GM23338 (cell line): ENCODE measurements around the gene NPNT. TPM values are rescaled to one million over a fixed set of nuclear protein-coding genes. Genes with fewer than 3 reads are reported as not detected.

Experiments used
- ATAC-seq: fragments of 200-7000 bp; cut with Tn5 transposase; 3 replicates; pipeline ENCODE4 v1.9.1; 2020
- DNase-seq: peaks from one replicate; pipeline ENCODE4 v3.0.0-alpha.2; 2015; ENCODE audit warnings: low spot score
- H2AFZ ChIP-seq: fragments of 200-600 bp; sonication (generic); 2 replicates; pipeline ENCODE4 v1.8.0; 2016; ENCODE audit warnings: antibody characterized with exemption, mild to moderate bottlenecking, moderate library complexity
- H3F3A ChIP-seq: fragments of 200-600 bp; sonication (generic); replicated peaks from 2 replicates; pipeline ENCODE4 v1.8.0; 2017; ENCODE audit warnings: antibody characterized with exemption, mixed run types, low read depth
- H3K27ac ChIP-seq: fragments of 200-600 bp; sonication (generic); 2 replicates; pipeline ENCODE4 v1.6.1; 2016; ENCODE audit warnings: low read depth
- H3K27me3 ChIP-seq: fragments of 200-600 bp; sonication (generic); 2 replicates; pipeline ENCODE4 v1.8.0; 2016; ENCODE audit warnings: mild to moderate bottlenecking, mixed run types, moderate library complexity; ENCODE audit not compliant: insufficient read depth
- H3K36me3 ChIP-seq: fragments of 200-600 bp; sonication (generic); 2 replicates; pipeline ENCODE4 v1.8.0; 2016; ENCODE audit warnings: mild to moderate bottlenecking; ENCODE audit not compliant: insufficient read depth
- H3K4me1 ChIP-seq: fragments of 200-600 bp; sonication (generic); 2 replicates; pipeline ENCODE4 v1.8.0; 2016; ENCODE audit warnings: mild to moderate bottlenecking, moderate library complexity; ENCODE audit not compliant: insufficient read depth
- H3K4me2 ChIP-seq: fragments of 200-600 bp; sonication (generic); 2 replicates; pipeline ENCODE4 v1.7.1; 2017; ENCODE audit warnings: mixed run types
- H3K4me3 ChIP-seq: fragments of 200-600 bp; sonication (generic); 2 replicates; pipeline ENCODE4 v1.6.1; 2016; ENCODE audit warnings: mixed run types
- H3K79me2 ChIP-seq: fragments of 200-600 bp; sonication (generic); replicated peaks from 2 replicates; pipeline ENCODE4 v1.8.0; 2017; ENCODE audit warnings: mild to moderate bottlenecking; ENCODE audit not compliant: insufficient read depth
- H3K9me2 ChIP-seq: fragments of 200-600 bp; sonication (generic); 2 replicates; pipeline ENCODE4 v1.8.0; 2017; ENCODE audit not compliant: insufficient read depth
- H4K20me1 ChIP-seq: fragments of 200-600 bp; sonication (generic); replicated peaks from 2 replicates; pipeline ENCODE4 v1.8.0; 2017; ENCODE audit warnings: mild to moderate bottlenecking; ENCODE audit not compliant: insufficient read depth
- H3K27ac Mint-ChIP-seq: 2 replicates; pipeline ENCODE4 v1.8.0; 2020; ENCODE audit warnings: inconsistent platforms, mild to moderate bottlenecking, moderate library complexity, mixed read lengths
- H3K27me3 Mint-ChIP-seq: 3 replicates; pipeline ENCODE4 v1.8.0; 2022; ENCODE audit warnings: low read depth, mild to moderate bottlenecking, moderate library complexity, mixed read lengths, inconsistent platforms; ENCODE audit not compliant: insufficient read depth, poor library complexity
- H3K36me3 Mint-ChIP-seq: 3 replicates; pipeline ENCODE4 v1.8.0; 2021; ENCODE audit warnings: low read depth, mild to moderate bottlenecking, inconsistent platforms, moderate library complexity, mixed read lengths
- H3K4me1 Mint-ChIP-seq: 3 replicates; pipeline ENCODE4 v1.8.0; 2020; ENCODE audit warnings: mild to moderate bottlenecking, inconsistent platforms, mixed read lengths
- H3K4me3 Mint-ChIP-seq: 3 replicates; pipeline ENCODE4 v1.8.0; 2021; ENCODE audit warnings: moderate library complexity, mild to moderate bottlenecking, inconsistent platforms, mixed read lengths
- H3K9me3 Mint-ChIP-seq: 3 replicates; pipeline ENCODE4 v1.8.0; 2020; ENCODE audit warnings: moderate library complexity, mild to moderate bottlenecking, inconsistent platforms, mixed read lengths
- CREB1 ChIP-seq: fragments of 250-450 bp; sonication (Bioruptor Pico); IDR thresholded peaks from 2 replicates; pipeline ENCODE4 v1.5.0; 2020; ENCODE audit warnings: low read depth, mild to moderate bottlenecking, moderate library complexity
- EZH2phosphoT487 ChIP-seq: fragments of 200-600 bp; sonication (generic); IDR thresholded peaks from one replicate; pipeline ENCODE4 v1.8.1; 2018; ENCODE audit warnings: antibody characterized with exemption; ENCODE audit not compliant: unreplicated experiment
- JUNB ChIP-seq: IDR thresholded peaks from one replicate; pipeline ENCODE4 v1.6.1; 2016; ENCODE audit warnings: antibody characterized with exemption; ENCODE audit not compliant: unreplicated experiment
- NANOG ChIP-seq: IDR thresholded peaks from 2 replicates; pipeline ENCODE4 v1.6.1; 2016; ENCODE audit warnings: antibody characterized with exemption, borderline replicate concordance
- POLR2AphosphoS5 ChIP-seq: IDR thresholded peaks from 2 replicates; pipeline ENCODE4 v1.6.1; 2016; ENCODE audit warnings: antibody characterized with exemption, low read depth
- STAT1 ChIP-seq: IDR thresholded peaks from one replicate; pipeline ENCODE4 v1.6.1; 2016; ENCODE audit warnings: antibody characterized with exemption; ENCODE audit not compliant: unreplicated experiment
- ZNF114 ChIP-seq: fragments of 250-450 bp; sonication (Bioruptor Pico); IDR thresholded peaks from 2 replicates; pipeline ENCODE4 v1.5.0; 2020; ENCODE audit warnings: mild to moderate bottlenecking, moderate library complexity
- ZNF331 ChIP-seq: fragments of 250-450 bp; sonication (Bioruptor Pico); IDR thresholded peaks from 2 replicates; pipeline ENCODE4 v1.5.0; 2020; ENCODE audit warnings: low read depth, mild to moderate bottlenecking, moderate library complexity
- polyA plus RNA-seq: library from polyadenylated mRNA; unstranded; fragments of >200 nt; fragmentation: Nextera tagmentation; extraction: Ambion mirVana; gene quantifications from 2 replicates; pipeline ENCODE4 v1.2.1, GENCODE V29; 2016
- total RNA-seq: library from RNA; depleted of rRNA; stranded (reverse); fragments of >200 nt; shearing (Covaris generic); gene quantifications from 2 replicates; pipeline ENCODE4 v1.2.3, GENCODE V29; 2014
- TF ChIP-seq, protein P1 (sequence below), 2 experiments: fragments of 200-600 bp in 1 of 2; sonication (generic) in 1 of 2; conservative IDR thresholded peaks; 2 replicates each; pipeline versions ENCODE4 v1.5.1 to v1.6.1; 2016 to 2017; ENCODE audit warnings: antibody characterized with exemption in 2 of 2, low read depth in 2 of 2, mild to moderate bottlenecking in 2 of 2, moderate library complexity in 1 of 2
- TF ChIP-seq, protein P2 (sequence below): fragments of 250-450 bp; sonication (Bioruptor Pico); IDR thresholded peaks from 2 replicates; pipeline ENCODE4 v1.5.0; 2020; ENCODE audit warnings: mild to moderate bottlenecking, moderate library complexity

NPNT gene
- total and polyA plus RNA-seq, 2 experiments from 2014 or later = 1.4 TPM

DNA sequence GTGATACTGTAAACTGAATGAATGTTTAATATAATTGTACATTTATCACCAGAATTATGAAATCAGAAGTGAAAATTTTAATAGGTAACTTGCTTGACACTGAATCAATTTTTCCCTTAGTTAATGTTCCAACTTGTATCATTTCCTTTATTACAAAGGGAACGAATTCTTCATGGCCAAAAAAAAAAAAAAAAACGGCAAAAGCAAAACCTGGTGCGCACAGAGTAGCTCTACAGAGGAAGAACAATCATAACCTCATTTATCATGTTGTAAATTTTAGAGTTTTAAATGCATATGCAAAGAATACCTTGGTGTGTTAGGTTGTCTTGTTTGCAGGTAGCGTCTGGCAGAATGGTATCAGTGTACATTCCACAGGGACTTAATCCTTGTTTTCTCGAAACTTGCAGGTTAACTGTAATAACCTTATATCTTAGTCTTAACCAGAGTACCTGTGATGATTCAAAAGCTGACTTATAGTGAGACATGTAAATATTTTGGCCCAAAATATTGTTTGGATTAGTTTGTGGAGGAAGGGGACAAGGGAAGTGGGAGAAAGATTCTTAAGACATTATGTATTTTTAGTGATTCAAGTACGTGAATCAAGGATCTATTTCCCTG is 70.0 kb downstream of the NPNT start:
- H3K4me3 Mint-ChIP-seq = no peak overlapping the region
- H2AFZ ChIP-seq = no peak overlapping the region
- no peak overlapping the region for H3K27ac Mint-ChIP-seq
- H3F3A ChIP-seq = no peaks in the 10 kb centered on the region
- no peaks in the 10 kb centered on the region for H3K36me3 Mint-ChIP-seq
- no peaks in the 10 kb centered on the region for H4K20me1 ChIP-seq
- TF ChIP-seq EZH2phosphoT487 = no peak
- no peak for TF ChIP-seq CREB1 (CRISPR knock-in tag)
- TF ChIP-seq, protein P1, sequence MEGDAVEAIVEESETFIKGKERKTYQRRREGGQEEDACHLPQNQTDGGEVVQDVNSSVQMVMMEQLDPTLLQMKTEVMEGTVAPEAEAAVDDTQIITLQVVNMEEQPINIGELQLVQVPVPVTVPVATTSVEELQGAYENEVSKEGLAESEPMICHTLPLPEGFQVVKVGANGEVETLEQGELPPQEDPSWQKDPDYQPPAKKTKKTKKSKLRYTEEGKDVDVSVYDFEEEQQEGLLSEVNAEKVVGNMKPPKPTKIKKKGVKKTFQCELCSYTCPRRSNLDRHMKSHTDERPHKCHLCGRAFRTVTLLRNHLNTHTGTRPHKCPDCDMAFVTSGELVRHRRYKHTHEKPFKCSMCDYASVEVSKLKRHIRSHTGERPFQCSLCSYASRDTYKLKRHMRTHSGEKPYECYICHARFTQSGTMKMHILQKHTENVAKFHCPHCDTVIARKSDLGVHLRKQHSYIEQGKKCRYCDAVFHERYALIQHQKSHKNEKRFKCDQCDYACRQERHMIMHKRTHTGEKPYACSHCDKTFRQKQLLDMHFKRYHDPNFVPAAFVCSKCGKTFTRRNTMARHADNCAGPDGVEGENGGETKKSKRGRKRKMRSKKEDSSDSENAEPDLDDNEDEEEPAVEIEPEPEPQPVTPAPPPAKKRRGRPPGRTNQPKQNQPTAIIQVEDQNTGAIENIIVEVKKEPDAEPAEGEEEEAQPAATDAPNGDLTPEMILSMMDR (conservative IDR thresholded peaks at IDR 0.05; ENCODE audit: low read depth in 2 of 2) = no peak
- TF ChIP-seq JUNB = no peak
- H3K9me3 Mint-ChIP-seq = no peaks in the 10 kb centered on the region
- H3K4me3 ChIP-seq = no peak overlapping the region
- peaks cover 26% of the 10 kb centered on the region for H3K4me1 Mint-ChIP-seq
- H3K9me2 ChIP-seq = no peaks in the 10 kb centered on the region
- H3K27ac ChIP-seq = 0 out of 2 replicates have a peak overlapping the region, but pooled peaks have one; percentile 67
- H3K27me3 ChIP-seq = no peaks in the 10 kb centered on the region
- peak overlapping the region; percentile 11; the same call in 1 of the 2 replicates for H3K4me2 ChIP-seq
- H3K4me1 ChIP-seq = peaks cover 33% of the 10 kb centered on the region
- H3K36me3 ChIP-seq = no peaks in the 10 kb centered on the region
- DNase-seq = no peak
- no peaks in the 10 kb centered on the region for H3K79me2 ChIP-seq
- no peak for ATAC-seq
- no peaks in the 10 kb centered on the region for H3K27me3 Mint-ChIP-seq

DNA sequence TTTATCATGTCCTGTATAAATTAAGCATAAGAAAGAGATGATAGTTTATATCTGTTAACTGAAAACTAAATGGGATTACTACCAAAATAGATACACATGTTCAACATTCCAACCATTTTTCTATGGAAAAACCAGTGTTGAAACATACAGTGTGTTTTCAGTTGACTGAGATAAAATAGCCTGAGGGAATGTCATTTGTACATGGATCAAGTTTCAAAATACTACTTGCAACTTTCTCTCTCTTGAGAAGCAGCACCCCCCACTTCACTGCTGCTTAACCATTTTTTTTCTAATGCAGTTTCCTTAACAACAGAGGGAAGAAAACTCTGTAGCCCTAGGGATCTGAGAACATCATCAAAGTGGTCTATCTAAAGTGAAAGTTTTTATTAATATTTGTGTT is 70.8 kb downstream of the NPNT start:
- H3K4me2 ChIP-seq = peak overlapping the region; percentile 11
- H3K4me1 Mint-ChIP-seq = peaks cover 27% of the 10 kb centered on the region
- no peaks in the 10 kb centered on the region for H3F3A ChIP-seq
- no peaks in the 10 kb centered on the region for H3K27me3 ChIP-seq
- peak; percentile 27 for DNase-seq
- no peak for ATAC-seq
- H3K4me1 ChIP-seq = peaks cover 33% of the 10 kb centered on the region
- no peak overlapping the region for H3K4me3 Mint-ChIP-seq
- H4K20me1 ChIP-seq = no peaks in the 10 kb centered on the region
- no peaks in the 10 kb centered on the region for H3K36me3 ChIP-seq
- no peaks in the 10 kb centered on the region for H3K36me3 Mint-ChIP-seq
- H3K9me2 ChIP-seq = no peaks in the 10 kb centered on the region
- no peak overlapping the region for H3K27ac ChIP-seq
- H3K9me3 Mint-ChIP-seq = no peaks in the 10 kb centered on the region
- no peak overlapping the region for H3K4me3 ChIP-seq
- H3K27me3 Mint-ChIP-seq = no peaks in the 10 kb centered on the region
- no peak overlapping the region for H2AFZ ChIP-seq
- H3K79me2 ChIP-seq = no peaks in the 10 kb centered on the region
- no peak overlapping the region for H3K27ac Mint-ChIP-seq
- no peak for TF ChIP-seq ZNF114 (CRISPR knock-in tag)
- TF ChIP-seq, protein P2, sequence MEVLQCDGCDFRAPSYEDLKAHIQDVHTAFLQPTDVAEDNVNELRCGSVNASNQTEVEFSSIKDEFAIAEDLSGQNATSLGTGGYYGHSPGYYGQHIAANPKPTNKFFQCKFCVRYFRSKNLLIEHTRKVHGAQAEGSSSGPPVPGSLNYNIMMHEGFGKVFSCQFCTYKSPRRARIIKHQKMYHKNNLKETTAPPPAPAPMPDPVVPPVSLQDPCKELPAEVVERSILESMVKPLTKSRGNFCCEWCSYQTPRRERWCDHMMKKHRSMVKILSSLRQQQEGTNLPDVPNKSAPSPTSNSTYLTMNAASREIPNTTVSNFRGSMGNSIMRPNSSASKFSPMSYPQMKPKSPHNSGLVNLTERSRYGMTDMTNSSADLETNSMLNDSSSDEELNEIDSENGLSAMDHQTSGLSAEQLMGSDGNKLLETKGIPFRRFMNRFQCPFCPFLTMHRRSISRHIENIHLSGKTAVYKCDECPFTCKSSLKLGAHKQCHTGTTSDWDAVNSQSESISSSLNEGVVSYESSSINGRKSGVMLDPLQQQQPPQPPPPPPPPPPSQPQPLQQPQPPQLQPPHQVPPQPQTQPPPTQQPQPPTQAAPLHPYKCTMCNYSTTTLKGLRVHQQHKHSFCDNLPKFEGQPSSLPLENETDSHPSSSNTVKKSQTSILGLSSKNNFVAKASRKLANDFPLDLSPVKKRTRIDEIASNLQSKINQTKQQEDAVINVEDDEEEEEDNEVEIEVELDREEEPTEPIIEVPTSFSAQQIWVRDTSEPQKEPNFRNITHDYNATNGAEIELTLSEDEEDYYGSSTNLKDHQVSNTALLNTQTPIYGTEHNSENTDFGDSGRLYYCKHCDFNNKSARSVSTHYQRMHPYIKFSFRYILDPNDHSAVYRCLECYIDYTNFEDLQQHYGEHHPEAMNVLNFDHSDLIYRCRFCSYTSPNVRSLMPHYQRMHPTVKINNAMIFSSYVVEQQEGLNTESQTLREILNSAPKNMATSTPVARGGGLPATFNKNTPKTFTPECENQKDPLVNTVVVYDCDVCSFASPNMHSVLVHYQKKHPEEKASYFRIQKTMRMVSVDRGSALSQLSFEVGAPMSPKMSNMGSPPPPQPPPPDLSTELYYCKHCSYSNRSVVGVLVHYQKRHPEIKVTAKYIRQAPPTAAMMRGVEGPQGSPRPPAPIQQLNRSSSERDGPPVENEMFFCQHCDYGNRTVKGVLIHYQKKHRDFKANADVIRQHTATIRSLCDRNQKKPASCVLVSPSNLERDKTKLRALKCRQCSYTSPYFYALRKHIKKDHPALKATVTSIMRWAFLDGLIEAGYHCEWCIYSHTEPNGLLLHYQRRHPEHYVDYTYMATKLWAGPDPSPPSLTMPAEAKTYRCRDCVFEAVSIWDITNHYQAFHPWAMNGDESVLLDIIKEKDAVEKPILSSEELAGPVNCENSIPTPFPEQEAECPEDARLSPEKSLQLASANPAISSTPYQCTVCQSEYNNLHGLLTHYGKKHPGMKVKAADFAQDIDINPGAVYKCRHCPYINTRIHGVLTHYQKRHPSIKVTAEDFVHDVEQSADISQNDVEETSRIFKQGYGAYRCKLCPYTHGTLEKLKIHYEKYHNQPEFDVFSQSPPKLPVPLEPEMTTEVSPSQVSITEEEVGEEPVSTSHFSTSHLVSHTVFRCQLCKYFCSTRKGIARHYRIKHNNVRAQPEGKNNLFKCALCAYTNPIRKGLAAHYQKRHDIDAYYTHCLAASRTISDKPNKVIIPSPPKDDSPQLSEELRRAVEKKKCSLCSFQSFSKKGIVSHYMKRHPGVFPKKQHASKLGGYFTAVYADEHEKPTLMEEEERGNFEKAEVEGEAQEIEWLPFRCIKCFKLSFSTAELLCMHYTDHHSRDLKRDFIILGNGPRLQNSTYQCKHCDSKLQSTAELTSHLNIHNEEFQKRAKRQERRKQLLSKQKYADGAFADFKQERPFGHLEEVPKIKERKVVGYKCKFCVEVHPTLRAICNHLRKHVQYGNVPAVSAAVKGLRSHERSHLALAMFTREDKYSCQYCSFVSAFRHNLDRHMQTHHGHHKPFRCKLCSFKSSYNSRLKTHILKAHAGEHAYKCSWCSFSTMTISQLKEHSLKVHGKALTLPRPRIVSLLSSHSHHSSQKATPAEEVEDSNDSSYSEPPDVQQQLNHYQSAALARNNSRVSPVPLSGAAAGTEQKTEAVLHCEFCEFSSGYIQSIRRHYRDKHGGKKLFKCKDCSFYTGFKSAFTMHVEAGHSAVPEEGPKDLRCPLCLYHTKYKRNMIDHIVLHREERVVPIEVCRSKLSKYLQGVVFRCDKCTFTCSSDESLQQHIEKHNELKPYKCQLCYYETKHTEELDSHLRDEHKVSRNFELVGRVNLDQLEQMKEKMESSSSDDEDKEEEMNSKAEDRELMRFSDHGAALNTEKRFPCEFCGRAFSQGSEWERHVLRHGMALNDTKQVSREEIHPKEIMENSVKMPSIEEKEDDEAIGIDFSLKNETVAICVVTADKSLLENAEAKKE (CRISPR knock-in tag) = no peak
- TF ChIP-seq POLR2AphosphoS5 = no peak
- TF ChIP-seq CREB1 (CRISPR knock-in tag) = no peak
- no peak for TF ChIP-seq EZH2phosphoT487
- no peak for TF ChIP-seq STAT1
- TF ChIP-seq, protein P1 (conservative IDR thresholded peaks at IDR 0.05; ENCODE audit: low read depth in 2 of 2) = no peak
- no peak for TF ChIP-seq ZNF331 (CRISPR knock-in tag)
- TF ChIP-seq NANOG = no peak
- no peak for TF ChIP-seq JUNB
